Transverse colon (tissue), 4 donors: ENCODE results near the gene E2F1. TPM values are rescaled to one million over a fixed set of nuclear protein-coding genes. Genes with fewer than 3 reads are reported as not detected.
A peak's percentile ranks its signal among the peaks of the same experiment; 100 is the strongest.

Experiments used
- DNase-seq: peaks from one replicate; pipeline ENCODE4 v3.0.0-alpha.2; 2019
- H3K27ac ChIP-seq, 4 donors: fragments of 200-600 bp; sonication (generic); 2 replicates each; pipeline ENCODE4 v1.5.1; 2016 to 2018; ENCODE audit warnings: inconsistent platforms in 4 of 4
- H3K27me3 ChIP-seq: fragments of 200-600 bp; sonication (generic); 2 replicates; pipeline ENCODE4 v1.5.1; 2017; ENCODE audit warnings: inconsistent platforms
- H3K36me3 ChIP-seq, 4 donors: fragments of 200-600 bp; sonication (generic); 2 replicates each; pipeline ENCODE4 v1.5.1; 2017 to 2019; ENCODE audit warnings: inconsistent platforms in 4 of 4
- H3K4me1 ChIP-seq, 4 donors: fragments of 200-600 bp; sonication (generic); 2 replicates each; pipeline ENCODE4 v1.5.1; 2017 to 2020; ENCODE audit warnings: inconsistent platforms in 4 of 4
- H3K4me3 ChIP-seq, 4 donors: fragments of 200-600 bp; sonication (generic); 1 replicate in 1 of 4; 2 replicates in 3 of 4; pipeline versions ENCODE4 v1.5.1 to v1.6.1; 2017 to 2019; ENCODE audit warnings: inconsistent platforms in 4 of 4
- H3K9me3 ChIP-seq, 2 donors: fragments of 200-600 bp; sonication (generic); 2 replicates each; pipeline ENCODE4 v1.5.1; 2017 to 2019; ENCODE audit warnings: inconsistent platforms in 2 of 2
- EP300 ChIP-seq: sonication (generic); formaldehyde crosslinking; IDR thresholded peaks from one replicate; pipeline ENCODE4 v1.6.1; 2017; ENCODE audit warnings: antibody characterized with exemption, low read depth
- POLR2A ChIP-seq: fragments of 450-650 bp; IDR thresholded peaks from one replicate; pipeline ENCODE4 v1.6.1; 2016; ENCODE audit warnings: antibody characterized with exemption, mild to moderate bottlenecking, moderate library complexity
- POLR2AphosphoS5 ChIP-seq, 3 donors: sonication (generic); formaldehyde crosslinking; IDR thresholded peaks; one replicate each; pipeline ENCODE4 v1.6.1; 2016; ENCODE audit warnings: antibody characterized with exemption in 3 of 3
- WGBS, 2 donors: methylation state at CpG; one replicate each; pipeline ENCODE4 v1.1.5; 2018; ENCODE audit warnings: low coverage in 1 of 2; 5-methylcytosine and 5-hydroxymethylcytosine counted together
- in situ Hi-C, 4 donors: fragments of 200-750 bp; cut with MboI; loops; one replicate each; pipeline versions ENCODE4 v1.15.0 to v1.15.1; 2017; ENCODE audit warnings: low sequenced_read_pairs in 3 of 4, low pct_ligation_motif_present in 1 of 4, low pct_unique_long_range_greater_than_20kb in 1 of 4
- intact Hi-C: fragments of 100-400 bp; cut with DNase I; formaldehyde crosslinking; loops from one replicate; pipeline ENCODE4 v1.15.1; 2023; ENCODE audit warnings: low total_unique reads
- total RNA-seq, 4 donors: library from RNA; depleted of rRNA; stranded (reverse); fragments of >200 nt; gene quantifications; one replicate each; pipeline ENCODE4 v1.1.0, GENCODE V29; 2016
- TF ChIP-seq, protein P1 (sequence below), 5 experiments: fragments of 200-600 bp in 3 of 5; fragments of 450-650 bp in 2 of 5; sonication (generic) in 3 of 5; IDR thresholded peaks; 1 replicate in 2 of 5; 2 replicates in 3 of 5; pipeline ENCODE4 v1.5.1; 2016 to 2017; ENCODE audit warnings: antibody characterized with exemption in 5 of 5, inconsistent platforms in 3 of 5, mild to moderate bottlenecking in 2 of 5, moderate library complexity in 1 of 5

Gene E2F1
- total RNA-seq, 4 donors from 2014 or later: 1.2 to 2.7 (median 2.1) TPM; not detected in 1

DNA sequence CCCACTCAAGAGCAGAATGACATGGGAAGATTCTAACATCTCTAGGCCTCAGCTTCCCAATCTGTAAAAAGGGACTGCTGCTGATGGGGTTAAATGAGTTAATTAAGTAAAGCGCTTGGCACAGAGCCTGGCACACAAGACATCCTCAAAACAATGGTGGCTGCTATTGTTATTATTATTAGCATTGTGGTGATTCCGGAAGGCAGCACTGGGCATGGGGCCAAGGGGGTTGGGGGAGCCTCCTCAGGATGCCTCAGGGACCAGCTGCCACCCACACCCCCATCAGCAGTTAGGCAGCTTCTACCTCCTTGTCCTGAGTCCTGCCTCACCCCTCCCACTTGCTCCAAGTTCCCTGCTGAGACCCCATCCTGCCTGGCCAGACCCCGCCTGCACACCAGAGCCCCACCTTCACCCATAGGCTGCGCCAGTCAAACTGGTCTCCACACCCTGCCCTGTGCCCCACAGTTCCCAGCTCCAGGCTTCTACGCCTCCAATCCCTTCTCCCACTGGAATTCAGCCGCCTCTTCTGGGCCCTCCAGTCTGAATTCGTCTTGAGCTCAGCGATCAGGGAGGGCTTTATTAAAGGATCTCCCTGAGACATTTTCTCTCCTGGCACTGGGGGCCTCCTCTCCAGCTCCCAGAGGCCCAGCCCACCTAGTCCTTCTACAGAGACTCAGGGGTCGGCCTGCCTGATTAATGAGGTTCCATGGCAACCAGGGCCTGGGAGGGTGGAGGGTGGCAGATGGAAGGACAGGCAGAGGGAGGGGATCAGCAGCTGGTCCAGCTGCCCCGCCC, 1.5 kb downstream of the E2F1 start:
- Histone ChIP-seq H3K36me3 (no peaks in the 10 kb centered on the region), H3K4me1 (peaks cover 9 to 20% (median 16%) of the 10 kb centered on the region in 4 donors), H3K27me3 (no peaks in the 10 kb centered on the region), H3K4me3 (peak overlapping the region in 1 of 4 donors; percentile 54), H3K9me3 (no peaks in the 10 kb centered on the region), H3K27ac (peak overlapping the region; percentile 39 to 73 (median 66))
- 20 to 29% methylated on average over 4 to 9 of the region's 10 CpGs for WGBS, 2 donors
- TF ChIP-seq, protein P1, sequence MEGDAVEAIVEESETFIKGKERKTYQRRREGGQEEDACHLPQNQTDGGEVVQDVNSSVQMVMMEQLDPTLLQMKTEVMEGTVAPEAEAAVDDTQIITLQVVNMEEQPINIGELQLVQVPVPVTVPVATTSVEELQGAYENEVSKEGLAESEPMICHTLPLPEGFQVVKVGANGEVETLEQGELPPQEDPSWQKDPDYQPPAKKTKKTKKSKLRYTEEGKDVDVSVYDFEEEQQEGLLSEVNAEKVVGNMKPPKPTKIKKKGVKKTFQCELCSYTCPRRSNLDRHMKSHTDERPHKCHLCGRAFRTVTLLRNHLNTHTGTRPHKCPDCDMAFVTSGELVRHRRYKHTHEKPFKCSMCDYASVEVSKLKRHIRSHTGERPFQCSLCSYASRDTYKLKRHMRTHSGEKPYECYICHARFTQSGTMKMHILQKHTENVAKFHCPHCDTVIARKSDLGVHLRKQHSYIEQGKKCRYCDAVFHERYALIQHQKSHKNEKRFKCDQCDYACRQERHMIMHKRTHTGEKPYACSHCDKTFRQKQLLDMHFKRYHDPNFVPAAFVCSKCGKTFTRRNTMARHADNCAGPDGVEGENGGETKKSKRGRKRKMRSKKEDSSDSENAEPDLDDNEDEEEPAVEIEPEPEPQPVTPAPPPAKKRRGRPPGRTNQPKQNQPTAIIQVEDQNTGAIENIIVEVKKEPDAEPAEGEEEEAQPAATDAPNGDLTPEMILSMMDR (IDR thresholded peaks at IDR 0.05): no peak
- TF ChIP-seq POLR2AphosphoS5 (IDR thresholded peaks at IDR 0.05) (no peak), EP300 (no peak), POLR2A (no peak)
- intact Hi-C loops (no loop called here), in situ Hi-C loops (no loop called here)
- DNase-seq: no peak

DNA sequence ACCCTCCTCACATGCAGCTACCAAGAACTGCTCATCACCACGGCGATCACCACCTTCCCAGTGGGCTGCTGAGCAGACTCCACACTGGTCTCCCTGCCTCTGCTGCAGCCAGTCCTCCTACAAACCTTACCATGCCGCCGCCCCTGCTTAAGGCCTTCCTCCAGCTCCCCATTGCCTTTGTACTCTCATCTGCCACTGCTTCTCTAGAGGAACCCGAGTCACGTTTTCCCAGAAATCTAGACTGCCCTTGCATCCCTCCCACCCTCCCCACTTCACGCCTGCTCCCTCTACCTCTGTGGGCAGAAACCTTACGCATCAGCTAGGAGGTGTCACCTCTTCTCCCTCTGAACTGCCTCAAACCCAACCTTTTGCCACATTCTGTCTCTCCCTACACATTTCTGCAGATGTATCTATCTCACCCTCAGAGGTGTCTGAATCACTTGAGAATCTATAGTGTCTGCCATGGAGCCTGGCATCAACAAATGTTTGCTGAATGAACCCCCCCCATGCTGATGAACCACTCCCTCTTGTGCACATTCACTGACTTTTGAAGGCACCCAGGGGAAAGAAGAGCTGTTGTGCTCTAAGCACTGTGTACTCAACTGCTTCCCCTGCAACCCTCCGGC, 4.3 kb downstream of the E2F1 start:
- Histone ChIP-seq H3K4me1 (peaks cover 8 to 19% (median 15%) of the 10 kb centered on the region in 4 donors), H3K9me3 (no peaks in the 10 kb centered on the region), H3K36me3 (no peaks in the 10 kb centered on the region), H3K27me3 (no peaks in the 10 kb centered on the region), H3K27ac (no peak overlapping the region), H3K4me3 (no peak overlapping the region)
- TF ChIP-seq POLR2AphosphoS5 (IDR thresholded peaks at IDR 0.05) (no peak), EP300 (no peak), POLR2A (no peak)
- TF ChIP-seq, protein P1 (IDR thresholded peaks at IDR 0.05): no peak
- WGBS, 2 donors: 73 to 88% methylated on average over 4 to 9 of the region's 9 CpGs
- intact Hi-C loops (no loop called here), in situ Hi-C loops (no loop called here)
- DNase-seq: no peak

DNA sequence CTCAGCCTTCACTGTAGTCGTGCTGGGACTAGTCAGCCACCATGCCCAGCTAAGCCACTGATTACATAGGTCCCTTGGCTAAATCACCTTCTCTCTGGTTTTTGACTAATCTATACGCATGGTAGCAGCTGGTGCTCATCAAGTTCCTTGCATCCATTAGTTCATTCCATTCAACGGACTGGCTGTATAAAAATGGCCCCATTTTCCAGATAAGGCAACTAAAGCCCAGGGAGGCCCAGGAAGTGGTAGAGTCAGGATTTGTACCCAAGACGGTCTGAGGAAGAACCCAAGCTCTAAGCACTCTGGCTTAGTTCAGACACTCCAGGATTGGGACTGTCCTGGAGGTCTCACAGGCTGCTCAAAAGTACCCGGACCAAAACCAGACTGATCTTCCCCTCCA, 4.9 kb downstream of the E2F1 start:
- Histone ChIP-seq H3K36me3 (no peaks in the 10 kb centered on the region), H3K4me1 (peaks cover 6 to 16% (median 15%) of the 10 kb centered on the region in 4 donors), H3K9me3 (no peaks in the 10 kb centered on the region), H3K27me3 (no peaks in the 10 kb centered on the region), H3K27ac (no peak overlapping the region), H3K4me3 (no peak overlapping the region)
- DNase-seq: no peak
- in situ Hi-C loops (no loop called here), intact Hi-C loops (no loop called here)
- WGBS, 2 donors: 93 to 94% methylated on average over 2 to 5 of the region's 5 CpGs
- TF ChIP-seq POLR2A (no peak), POLR2AphosphoS5 (IDR thresholded peaks at IDR 0.05) (no peak), EP300 (no peak)
- TF ChIP-seq, protein P1 (IDR thresholded peaks at IDR 0.05): no peak

DNA sequence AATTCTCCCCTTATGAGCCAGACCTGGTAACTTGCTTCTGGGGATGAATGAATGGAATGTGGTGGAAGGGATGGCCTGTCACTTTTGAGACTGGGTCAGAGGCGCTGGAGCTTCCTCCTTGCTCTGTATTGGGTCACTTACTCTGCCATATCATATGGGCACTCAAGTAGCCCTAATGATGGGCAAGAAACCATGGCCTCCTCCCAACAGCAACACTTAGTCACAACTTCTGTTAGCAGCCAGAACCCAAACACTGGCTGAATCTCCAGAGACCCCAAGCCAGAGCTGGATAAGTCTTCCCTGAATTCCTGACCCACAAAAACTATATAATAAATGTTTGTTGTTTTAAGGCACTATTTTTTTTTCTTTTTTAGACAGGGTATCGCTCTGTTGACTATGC, 5.5 kb downstream of the E2F1 start:
- Histone ChIP-seq H3K4me1 (peaks cover 6 to 21% (median 20%) of the 10 kb centered on the region in 4 donors), H3K36me3 (no peaks in the 10 kb centered on the region), H3K4me3 (no peak overlapping the region), H3K27me3 (no peaks in the 10 kb centered on the region), H3K9me3 (no peaks in the 10 kb centered on the region), H3K27ac (no peak overlapping the region)
- no peak for TF ChIP-seq POLR2AphosphoS5 (IDR thresholded peaks at IDR 0.05)
- TF ChIP-seq, protein P1 (IDR thresholded peaks at IDR 0.05): no peak
- TF ChIP-seq POLR2A: no peak
- TF ChIP-seq EP300: no peak
- 91 to 100% methylated on average over 2 of the region's 2 CpGs for WGBS, 2 donors
- no peak for DNase-seq
- in situ Hi-C loops: no loop called here
- intact Hi-C loops: no loop called here
